Measurements from ENCODE around the gene SYNE1.

The SYNE1 gene

GRCh38 chr6:152233547-152234320 is 403.4 kb downstream of the SYNE1 start:
- Mint-ChIP-seq H3K27ac (peak overlapping the region; percentile 88), H3K4me3 (peak overlapping the region; percentile 53), H3K4me1 (peaks cover 30% of the 10 kb centered on the region), H3K27me3 (no peaks in the 10 kb centered on the region), H3K36me3 (peaks cover 47% of the 10 kb centered on the region), H3K9me3 (no peaks in the 10 kb centered on the region)
- peak; percentile 50 for DNase-seq
- CTCF ChIA-PET = interaction anchor here (0.8 to 1.6 kb wide), 4 partner anchors 26 to 109 kb away, joined by 3 to 5 read pairs (median 4); no protein-coding TSS in a partner anchor

GRCh38 chr6:152232501-152233151 is 404.5 kb downstream of the SYNE1 start:
- peak; percentile 41 for DNase-seq

GRCh38 chr6:152229330-152229729 is 407.8 kb downstream of the SYNE1 start:
- no peak for DNase-seq
- Mint-ChIP-seq H3K27ac (no peak overlapping the region), H3K27me3 (no peaks in the 10 kb centered on the region), H3K4me3 (no peak overlapping the region), H3K9me3 (no peaks in the 10 kb centered on the region), H3K36me3 (peaks cover 45% of the 10 kb centered on the region), H3K4me1 (peaks cover 22% of the 10 kb centered on the region)
- CTCF ChIA-PET = no interaction called here

More at GRCh38 chr6:152232501-152233151, 404.5 kb downstream of the SYNE1 start:
- Mint-ChIP-seq H3K9me3 (no peaks in the 10 kb centered on the region), H3K4me1 (peaks cover 30% of the 10 kb centered on the region), H3K27me3 (no peaks in the 10 kb centered on the region), H3K4me3 (peak overlapping the region; percentile 53), H3K27ac (peak overlapping the region; percentile 88), H3K36me3 (peaks cover 46% of the 10 kb centered on the region)
- CTCF ChIA-PET = interaction anchor here (0.5 to 1.6 kb wide), 7 partner anchors 13 to 237 kb away, joined by 3 to 5 read pairs (median 3); no protein-coding TSS in a partner anchor

GRCh38 chr6:152226119-152226518 is 411.0 kb downstream of the SYNE1 start:
- Mint-ChIP-seq H3K27ac (no peak overlapping the region), H3K4me1 (no peaks in the 10 kb centered on the region), H3K27me3 (no peaks in the 10 kb centered on the region), H3K36me3 (peaks cover 58% of the 10 kb centered on the region), H3K9me3 (peaks cover 12% of the 10 kb centered on the region), H3K4me3 (no peak overlapping the region)
- no peak for DNase-seq
- CTCF ChIA-PET = no interaction called here

GRCh38 chr6:152225241-152225934 is 411.8 kb downstream of the SYNE1 start:
- DNase-seq = no peak
- CTCF ChIA-PET = no interaction called here
- H3K27me3 Mint-ChIP-seq = no peaks in the 10 kb centered on the region
- H3K4me3 Mint-ChIP-seq = no peak overlapping the region
- peaks cover 14% of the 10 kb centered on the region for H3K9me3 Mint-ChIP-seq
- H3K4me1 Mint-ChIP-seq = no peaks in the 10 kb centered on the region
- no peak overlapping the region for H3K27ac Mint-ChIP-seq
- H3K36me3 Mint-ChIP-seq = peaks cover 58% of the 10 kb centered on the region

GRCh38 chr6:152223636-152224035 is 413.5 kb downstream of the SYNE1 start:
- H3K27ac Mint-ChIP-seq = no peak overlapping the region

GRCh38 chr6:152221806-152222628 is 415.1 kb downstream of the SYNE1 start:
- Mint-ChIP-seq H3K9me3 (peaks cover 14% of the 10 kb centered on the region), H3K4me1 (no peaks in the 10 kb centered on the region), H3K4me3 (no peak overlapping the region), H3K36me3 (peaks cover 67% of the 10 kb centered on the region), H3K27ac (no peak overlapping the region), H3K27me3 (no peaks in the 10 kb centered on the region)
- CTCF ChIA-PET = no interaction called here
- DNase-seq = no peak

More at GRCh38 chr6:152223636-152224035, 413.5 kb downstream of the SYNE1 start:
- CTCF ChIA-PET = no interaction called here
- no peak overlapping the region for H3K4me3 Mint-ChIP-seq
- H3K27me3 Mint-ChIP-seq = no peaks in the 10 kb centered on the region
- DNase-seq = no peak
- H3K9me3 Mint-ChIP-seq = peaks cover 14% of the 10 kb centered on the region
- H3K4me1 Mint-ChIP-seq = no peaks in the 10 kb centered on the region
- peaks cover 65% of the 10 kb centered on the region for H3K36me3 Mint-ChIP-seq

- Mint-ChIP-seq H3K27ac (no peak overlapping the region), H3K4me1 (no peaks in the 10 kb centered on the region), H3K27me3 (no peaks in the 10 kb centered on the region), H3K4me3 (no peak overlapping the region), H3K36me3 (peaks cover 65% of the 10 kb centered on the region), H3K9me3 (peaks cover 14% of the 10 kb centered on the region)
- DNase-seq = no peak
- CTCF ChIA-PET = no interaction called here
These were observed 416.4 kb downstream of the SYNE1 start for GRCh38 chr6:152220786-152221185.

- Mint-ChIP-seq H3K4me3 (no peak overlapping the region), H3K4me1 (no peaks in the 10 kb centered on the region), H3K9me3 (peaks cover 14% of the 10 kb centered on the region), H3K27ac (no peak overlapping the region), H3K27me3 (no peaks in the 10 kb centered on the region), H3K36me3 (peaks cover 65% of the 10 kb centered on the region)
- DNase-seq = no peak
- CTCF ChIA-PET = no interaction called here
These were observed 418.3 kb downstream of the SYNE1 start for GRCh38 chr6:152218887-152219286.

GRCh38 chr6:152212437-152212836 is 424.7 kb downstream of the SYNE1 start:
- Mint-ChIP-seq H3K27ac (no peak overlapping the region), H3K27me3 (no peaks in the 10 kb centered on the region), H3K4me1 (no peaks in the 10 kb centered on the region), H3K36me3 (peaks cover 39% of the 10 kb centered on the region), H3K4me3 (no peak overlapping the region), H3K9me3 (no peaks in the 10 kb centered on the region)
- CTCF ChIA-PET = no interaction called here
- DNase-seq = no peak

GRCh38 chr6:152209211-152209610 is 428.0 kb downstream of the SYNE1 start:
- Mint-ChIP-seq H3K4me3 (no peak overlapping the region), H3K36me3 (peaks cover 47% of the 10 kb centered on the region), H3K27ac (no peak overlapping the region), H3K27me3 (no peaks in the 10 kb centered on the region), H3K4me1 (no peaks in the 10 kb centered on the region), H3K9me3 (no peaks in the 10 kb centered on the region)
- CTCF ChIA-PET = no interaction called here
- no peak for DNase-seq

- Mint-ChIP-seq H3K27ac (no peak overlapping the region), H3K36me3 (peaks cover 48% of the 10 kb centered on the region)
These were observed 429.0 kb downstream of the SYNE1 start for GRCh38 chr6:152207915-152208714.

More at GRCh38 chr6:152207915-152208714, 429.0 kb downstream of the SYNE1 start:
- Mint-ChIP-seq H3K4me1 (no peaks in the 10 kb centered on the region), H3K4me3 (no peak overlapping the region), H3K9me3 (no peaks in the 10 kb centered on the region), H3K27me3 (no peaks in the 10 kb centered on the region)
- no peak for DNase-seq
- CTCF ChIA-PET = interaction anchor here (1.0 kb wide), 1 partner anchor 26 kb away, joined by 3 read pairs; no protein-coding TSS in a partner anchor
